ENCODE results near the gene INSYN2B.

The INSYN2B gene

DNA sequence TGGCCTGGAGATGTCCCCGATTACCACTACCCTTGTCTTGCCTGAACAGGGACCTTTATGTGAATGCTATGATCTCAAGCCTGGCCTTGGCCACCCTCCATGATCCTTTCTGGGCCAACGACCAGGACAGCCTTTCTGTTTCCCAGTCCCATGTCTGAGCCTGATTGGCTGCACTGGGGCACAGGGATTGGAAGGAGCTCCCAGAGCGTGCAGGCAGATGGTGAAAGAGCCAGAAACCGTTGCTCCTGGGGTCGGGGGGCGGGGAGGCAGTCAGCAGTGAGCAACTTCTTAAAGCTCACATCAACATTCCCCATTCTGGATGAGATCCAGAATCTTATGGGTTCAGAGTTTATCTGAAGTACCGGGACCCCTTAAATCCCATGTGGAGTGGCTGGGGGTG is 84.4 kb downstream of the INSYN2B start:
- no peaks in the 10 kb centered on the region for H3K27me3 ChIP-seq (ENCODE audit: insufficient read depth, low read length)

DNA sequence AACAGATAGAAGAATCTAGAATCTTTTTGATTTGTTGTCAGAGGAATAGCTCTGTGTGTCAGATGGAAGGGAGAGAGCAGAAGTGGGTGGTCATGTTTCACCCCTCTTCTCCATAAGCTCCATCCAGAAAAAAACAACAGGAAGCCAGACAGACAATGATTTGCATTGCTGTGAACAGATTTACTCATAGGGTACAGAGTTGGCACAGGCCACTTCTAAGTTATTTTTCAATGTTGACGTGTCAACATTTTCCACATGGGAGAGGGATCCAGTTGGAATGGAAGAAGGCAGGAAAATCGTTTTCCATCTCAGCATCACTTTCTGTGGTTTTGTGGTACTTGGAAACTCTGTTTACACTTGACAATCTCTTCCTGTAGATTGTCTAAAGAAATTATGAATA is 86.7 kb downstream of the INSYN2B start:
- Histone ChIP-seq H3K4me1 (ENCODE audit: control insufficient read depth, insufficient read depth, low read length, unreplicated experiment) (peaks cover 14% of the 10 kb centered on the region), H3K79me2 (ENCODE audit: control insufficient read depth, insufficient read depth, low read length, unreplicated experiment) (no peaks in the 10 kb centered on the region), H3K36me3 (ENCODE audit: insufficient read depth, low read length) (no peaks in the 10 kb centered on the region), H3K27me3 (ENCODE audit: insufficient read depth, low read length) (no peaks in the 10 kb centered on the region), H3K27ac (ENCODE audit: low read depth, low read length) (peak overlapping the region; percentile 20; the same call in 1 of the 2 replicates), H2AFZ (ENCODE audit: low read length, unreplicated experiment) (no peak overlapping the region), H3K4me3 (ENCODE audit: low read depth, low read length) (no peak overlapping the region)

More for the DNA sequence above, 84.4 kb downstream of the INSYN2B start:
- no peak overlapping the region for H3K4me3 ChIP-seq (ENCODE audit: low read depth, low read length)
- H3K36me3 ChIP-seq (ENCODE audit: insufficient read depth, low read length) = no peaks in the 10 kb centered on the region
- no peak overlapping the region for H3K27ac ChIP-seq (ENCODE audit: low read depth, low read length)
- no peaks in the 10 kb centered on the region for H3K79me2 ChIP-seq (ENCODE audit: control insufficient read depth, insufficient read depth, low read length, unreplicated experiment)
- H3K4me1 ChIP-seq (ENCODE audit: control insufficient read depth, insufficient read depth, low read length, unreplicated experiment) = peaks cover 14% of the 10 kb centered on the region
- no peak overlapping the region for H2AFZ ChIP-seq (ENCODE audit: low read length, unreplicated experiment)

DNA sequence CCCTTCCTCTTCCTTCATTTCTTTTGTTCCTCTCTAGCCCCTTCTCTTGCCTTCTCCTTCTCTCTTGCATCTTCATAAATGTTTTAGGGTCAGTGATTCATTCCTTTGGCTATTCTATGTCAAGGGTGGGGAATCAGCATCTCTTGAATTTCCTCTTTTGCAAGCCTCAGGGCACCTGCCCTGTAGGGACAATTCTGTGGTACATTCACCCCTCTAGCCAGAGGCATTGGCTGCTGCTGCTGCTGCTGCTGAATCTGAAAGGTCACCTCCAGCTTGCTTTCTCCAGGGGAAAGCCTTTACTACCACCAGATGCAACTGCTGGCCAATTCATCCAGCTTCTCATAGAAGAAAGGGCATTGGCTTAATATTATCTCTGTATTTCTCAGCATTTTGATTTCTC is 87.3 kb downstream of the INSYN2B start:
- peaks cover 14% of the 10 kb centered on the region for H3K4me1 ChIP-seq (ENCODE audit: control insufficient read depth, insufficient read depth, low read length, unreplicated experiment)
- H3K4me3 ChIP-seq (ENCODE audit: low read depth, low read length) = no peak overlapping the region
- H3K27me3 ChIP-seq (ENCODE audit: insufficient read depth, low read length) = no peaks in the 10 kb centered on the region
- no peaks in the 10 kb centered on the region for H3K79me2 ChIP-seq (ENCODE audit: control insufficient read depth, insufficient read depth, low read length, unreplicated experiment)
- no peaks in the 10 kb centered on the region for H3K36me3 ChIP-seq (ENCODE audit: insufficient read depth, low read length)
- no peak overlapping the region for H2AFZ ChIP-seq (ENCODE audit: low read length, unreplicated experiment)
- no peak overlapping the region for H3K27ac ChIP-seq (ENCODE audit: low read depth, low read length)

DNA sequence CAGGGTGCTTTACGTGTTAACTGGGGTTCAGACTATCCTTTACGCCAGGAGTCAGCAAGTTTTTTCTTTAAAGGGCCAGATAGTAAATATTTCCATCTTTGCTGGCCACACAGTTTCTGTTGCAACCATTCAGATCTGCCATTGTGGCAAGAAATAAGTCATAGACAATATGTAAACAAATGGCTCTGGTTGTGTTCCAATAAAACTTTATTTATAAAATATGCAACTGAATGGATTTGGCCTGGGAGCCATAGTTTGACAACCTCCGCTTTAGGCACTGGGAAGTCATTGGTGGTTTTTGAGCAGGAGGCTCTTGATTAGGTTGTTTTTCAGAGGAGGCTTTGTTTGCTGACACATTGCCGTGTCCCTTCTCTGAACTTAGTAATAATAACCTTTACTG is 90.7 kb downstream of the INSYN2B start:
- Histone ChIP-seq H2AFZ (ENCODE audit: low read length, unreplicated experiment) (no peak overlapping the region), H3K27me3 (ENCODE audit: insufficient read depth, low read length) (no peaks in the 10 kb centered on the region), H3K4me1 (ENCODE audit: control insufficient read depth, insufficient read depth, low read length, unreplicated experiment) (peaks cover 14% of the 10 kb centered on the region), H3K79me2 (ENCODE audit: control insufficient read depth, insufficient read depth, low read length, unreplicated experiment) (no peaks in the 10 kb centered on the region), H3K36me3 (ENCODE audit: insufficient read depth, low read length) (no peaks in the 10 kb centered on the region), H3K27ac (ENCODE audit: low read depth, low read length) (no peak overlapping the region), H3K4me3 (ENCODE audit: low read depth, low read length) (no peak overlapping the region)

DNA sequence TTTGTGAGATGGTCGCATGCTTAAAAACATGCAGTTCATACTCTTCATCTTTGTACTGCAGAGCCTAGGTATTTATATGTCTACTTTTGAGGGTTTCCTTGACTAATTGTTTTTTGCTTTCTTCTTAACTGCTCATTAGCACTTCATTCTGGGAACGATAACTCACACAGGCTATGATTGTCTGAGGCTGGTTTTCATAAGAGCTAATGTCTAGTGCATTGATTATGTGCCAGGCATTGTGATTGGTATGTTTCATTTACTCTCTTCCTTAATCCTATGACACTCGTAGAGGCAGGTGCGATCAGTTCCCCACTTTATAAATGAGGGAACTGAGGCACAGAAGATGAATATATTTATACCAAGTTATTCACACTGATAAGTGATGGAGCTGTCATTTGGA is 93.6 kb downstream of the INSYN2B start:
- no peak overlapping the region for H3K27ac ChIP-seq (ENCODE audit: low read depth, low read length)
- H3K4me3 ChIP-seq (ENCODE audit: low read depth, low read length) = no peak overlapping the region
- no peak overlapping the region for H2AFZ ChIP-seq (ENCODE audit: low read length, unreplicated experiment)
- H3K4me1 ChIP-seq (ENCODE audit: control insufficient read depth, insufficient read depth, low read length, unreplicated experiment) = no peaks in the 10 kb centered on the region
- H3K36me3 ChIP-seq (ENCODE audit: insufficient read depth, low read length) = peaks cover 10% of the 10 kb centered on the region; the same call in 1 of the 2 replicates
- H3K79me2 ChIP-seq (ENCODE audit: control insufficient read depth, insufficient read depth, low read length, unreplicated experiment) = no peaks in the 10 kb centered on the region
- H3K27me3 ChIP-seq (ENCODE audit: insufficient read depth, low read length) = no peaks in the 10 kb centered on the region

DNA sequence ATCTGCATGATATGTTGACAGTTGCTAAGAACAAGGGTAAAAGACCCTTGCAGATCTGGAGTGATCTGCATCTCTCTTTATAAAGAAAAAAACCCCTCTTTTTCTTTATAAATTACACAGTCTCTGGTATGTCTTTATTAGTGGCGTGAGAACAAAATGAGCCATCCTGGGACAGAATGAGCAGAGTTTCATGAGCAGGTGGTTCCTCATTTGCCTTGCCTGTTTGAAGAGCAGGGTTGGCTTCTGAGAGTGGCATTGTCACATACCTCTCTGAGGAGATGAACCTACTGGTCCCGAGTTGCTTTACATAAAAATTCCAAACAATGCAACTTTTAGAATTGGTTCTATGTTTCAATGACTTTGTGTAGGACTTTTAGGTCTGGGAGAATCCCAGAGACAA is 94.3 kb downstream of the INSYN2B start:
- no peaks in the 10 kb centered on the region for H3K4me1 ChIP-seq (ENCODE audit: control insufficient read depth, insufficient read depth, low read length, unreplicated experiment)
- H3K27me3 ChIP-seq (ENCODE audit: insufficient read depth, low read length) = no peaks in the 10 kb centered on the region
- no peak overlapping the region for H3K27ac ChIP-seq (ENCODE audit: low read depth, low read length)
- no peak overlapping the region for H3K4me3 ChIP-seq (ENCODE audit: low read depth, low read length)
- H2AFZ ChIP-seq (ENCODE audit: low read length, unreplicated experiment) = no peak overlapping the region
- H3K79me2 ChIP-seq (ENCODE audit: control insufficient read depth, insufficient read depth, low read length, unreplicated experiment) = no peaks in the 10 kb centered on the region
- H3K36me3 ChIP-seq (ENCODE audit: insufficient read depth, low read length) = peaks cover 10% of the 10 kb centered on the region; the same call in 1 of the 2 replicates

DNA sequence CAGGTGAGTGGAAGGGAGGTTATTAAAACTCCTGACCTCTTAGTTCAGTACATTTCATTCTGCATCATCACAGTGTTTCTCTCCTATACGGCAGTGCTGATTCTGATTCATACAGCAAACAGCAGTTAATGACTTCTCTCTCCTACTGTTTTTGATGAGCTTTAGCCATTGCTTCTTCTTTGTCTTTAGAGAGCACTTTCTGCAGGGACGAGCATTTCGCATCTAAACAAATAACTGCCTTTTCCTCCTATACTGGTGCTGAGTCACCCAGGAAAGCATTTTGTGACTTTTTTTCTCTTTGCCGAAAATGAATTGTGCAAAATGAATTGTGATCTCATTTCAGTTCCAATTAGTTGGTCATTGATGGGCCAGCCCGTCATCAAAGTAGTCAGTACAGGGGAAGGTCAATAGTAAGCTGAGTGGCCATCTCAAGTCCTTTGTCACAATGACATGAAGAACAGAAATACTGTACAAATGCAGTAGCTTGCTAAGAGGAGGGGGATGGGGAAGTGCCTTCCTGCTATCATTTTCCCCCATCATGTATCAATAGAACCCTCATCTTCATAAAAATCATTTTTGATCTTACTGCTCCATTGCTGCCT is 98.5 kb downstream of the INSYN2B start:
- Histone ChIP-seq H3K27ac (ENCODE audit: low read depth, low read length) (no peak overlapping the region), H3K4me1 (ENCODE audit: control insufficient read depth, insufficient read depth, low read length, unreplicated experiment) (peaks cover 2% of the 10 kb centered on the region), H3K27me3 (ENCODE audit: insufficient read depth, low read length) (no peaks in the 10 kb centered on the region), H3K79me2 (ENCODE audit: control insufficient read depth, insufficient read depth, low read length, unreplicated experiment) (no peaks in the 10 kb centered on the region), H2AFZ (ENCODE audit: low read length, unreplicated experiment) (no peak overlapping the region), H3K4me3 (ENCODE audit: low read depth, low read length) (no peak overlapping the region), H3K36me3 (ENCODE audit: insufficient read depth, low read length) (peaks cover 15% of the 10 kb centered on the region; the same call in 1 of the 2 replicates)

DNA sequence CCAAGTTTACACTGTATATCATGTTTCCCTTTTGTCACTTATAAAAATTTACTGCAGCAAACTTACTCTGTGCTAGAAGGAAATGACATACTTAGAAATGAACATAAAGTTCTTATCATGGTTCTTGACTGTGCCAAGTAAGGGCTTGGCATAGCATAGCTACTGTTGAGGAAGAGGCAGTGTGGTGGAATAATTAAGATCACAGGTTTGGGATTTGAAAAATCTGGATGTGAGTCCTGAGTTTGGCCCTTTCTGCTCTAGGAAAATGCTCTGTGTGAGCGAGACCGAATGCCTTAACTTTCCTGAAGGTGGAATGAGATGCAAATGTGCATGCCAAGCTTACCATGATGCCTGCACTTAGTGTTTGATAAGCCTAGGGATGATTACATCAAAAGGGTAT is 99.5 kb downstream of the INSYN2B start:
- H3K4me1 ChIP-seq (ENCODE audit: control insufficient read depth, insufficient read depth, low read length, unreplicated experiment) = peaks cover 10% of the 10 kb centered on the region
- no peak overlapping the region for H2AFZ ChIP-seq (ENCODE audit: low read length, unreplicated experiment)
- no peaks in the 10 kb centered on the region for H3K27me3 ChIP-seq (ENCODE audit: insufficient read depth, low read length)
- no peak overlapping the region for H3K4me3 ChIP-seq (ENCODE audit: low read depth, low read length)
- no peaks in the 10 kb centered on the region for H3K79me2 ChIP-seq (ENCODE audit: control insufficient read depth, insufficient read depth, low read length, unreplicated experiment)
- H3K36me3 ChIP-seq (ENCODE audit: insufficient read depth, low read length) = peaks cover 15% of the 10 kb centered on the region; the same call in 1 of the 2 replicates
- no peak overlapping the region for H3K27ac ChIP-seq (ENCODE audit: low read depth, low read length)

DNA sequence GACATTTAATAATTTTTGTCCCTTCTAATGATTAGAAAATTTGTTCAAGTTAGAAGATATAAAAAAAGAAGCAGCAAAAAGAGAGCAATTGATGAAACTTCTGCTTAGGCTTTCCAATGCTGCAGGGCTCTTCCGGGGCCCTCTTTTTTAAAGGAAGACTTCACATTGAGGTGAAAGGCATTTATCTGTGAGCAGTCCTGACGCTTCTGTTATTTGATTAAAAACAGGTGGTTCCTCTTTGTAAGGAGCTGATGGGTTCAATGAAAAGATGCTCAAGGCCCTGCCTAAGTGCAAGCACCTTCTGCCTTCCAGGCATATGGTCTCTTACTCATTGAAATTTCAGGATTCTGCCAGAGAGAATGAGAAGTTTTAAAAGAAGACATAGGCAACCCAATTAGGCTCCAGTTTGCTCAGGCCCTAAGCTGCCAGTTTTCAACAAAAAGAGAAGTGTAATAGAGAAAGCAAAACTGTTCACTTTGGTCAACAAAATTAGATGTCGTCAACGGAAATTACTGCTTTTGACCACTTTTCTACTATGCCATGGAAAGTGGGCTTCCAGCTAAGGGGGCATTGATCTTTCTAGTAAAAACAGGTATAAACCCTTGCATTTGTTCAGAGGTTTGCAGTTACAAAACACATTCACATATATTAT is 100.2 kb downstream of the INSYN2B start:
- H3K27ac ChIP-seq (ENCODE audit: low read depth, low read length) = no peak overlapping the region
- H3K4me1 ChIP-seq (ENCODE audit: control insufficient read depth, insufficient read depth, low read length, unreplicated experiment) = peaks cover 15% of the 10 kb centered on the region
- no peaks in the 10 kb centered on the region for H3K79me2 ChIP-seq (ENCODE audit: control insufficient read depth, insufficient read depth, low read length, unreplicated experiment)
- H3K4me3 ChIP-seq (ENCODE audit: low read depth, low read length) = no peak overlapping the region
- no peaks in the 10 kb centered on the region for H3K27me3 ChIP-seq (ENCODE audit: insufficient read depth, low read length)
- H3K36me3 ChIP-seq (ENCODE audit: insufficient read depth, low read length) = peaks cover 15% of the 10 kb centered on the region; the same call in 1 of the 2 replicates
- H2AFZ ChIP-seq (ENCODE audit: low read length, unreplicated experiment) = no peak overlapping the region

DNA sequence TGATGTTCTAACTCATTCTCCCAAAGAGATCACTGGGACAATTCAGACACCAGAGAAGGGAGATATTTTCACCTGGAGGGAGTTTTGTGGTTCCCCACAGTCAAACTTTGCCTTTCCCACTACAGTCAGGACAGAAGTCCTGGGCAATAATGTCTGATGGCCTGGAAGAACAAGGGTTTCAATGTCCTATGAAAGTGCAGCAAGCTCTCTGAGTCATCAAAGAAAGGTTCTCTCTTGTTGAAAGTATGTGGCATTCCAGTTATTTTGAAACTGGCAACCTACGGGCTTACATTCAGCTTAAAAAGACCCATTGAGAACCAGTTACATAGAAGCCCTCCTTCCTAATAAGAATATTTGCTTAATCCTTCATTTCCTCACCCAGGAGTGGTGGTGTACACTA is 103.9 kb downstream of the INSYN2B start:
- H2AFZ ChIP-seq (ENCODE audit: low read length, unreplicated experiment) = no peak overlapping the region
- no peak overlapping the region for H3K27ac ChIP-seq (ENCODE audit: low read depth, low read length)
- H3K4me3 ChIP-seq (ENCODE audit: low read depth, low read length) = no peak overlapping the region
- no peaks in the 10 kb centered on the region for H3K79me2 ChIP-seq (ENCODE audit: control insufficient read depth, insufficient read depth, low read length, unreplicated experiment)
- no peaks in the 10 kb centered on the region for H3K27me3 ChIP-seq (ENCODE audit: insufficient read depth, low read length)
- H3K4me1 ChIP-seq (ENCODE audit: control insufficient read depth, insufficient read depth, low read length, unreplicated experiment) = peaks cover 17% of the 10 kb centered on the region
- peaks cover 5% of the 10 kb centered on the region; the same call in 1 of the 2 replicates for H3K36me3 ChIP-seq (ENCODE audit: insufficient read depth, low read length)

DNA sequence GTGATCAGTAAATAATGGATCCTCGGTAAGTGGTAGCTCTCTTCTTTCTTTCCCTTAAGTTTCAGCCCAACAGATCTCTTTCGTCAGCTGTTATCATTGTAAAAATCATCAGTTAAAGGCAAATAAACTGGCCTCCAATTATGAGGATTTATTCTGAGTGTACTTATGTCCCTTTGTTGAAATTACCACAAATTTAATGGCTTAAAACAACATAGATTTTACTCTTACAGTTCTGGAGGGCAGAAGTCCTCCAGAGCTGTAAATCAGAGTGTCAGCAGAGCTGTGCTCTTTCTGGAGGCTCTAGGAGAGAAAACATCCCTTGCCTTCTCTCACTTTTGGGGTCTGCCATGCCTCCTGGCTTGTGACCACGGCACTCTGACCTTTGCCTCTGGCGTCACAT is 104.6 kb downstream of the INSYN2B start:
- Histone ChIP-seq H3K27ac (ENCODE audit: low read depth, low read length) (no peak overlapping the region), H3K27me3 (ENCODE audit: insufficient read depth, low read length) (no peaks in the 10 kb centered on the region), H3K4me3 (ENCODE audit: low read depth, low read length) (no peak overlapping the region), H3K4me1 (ENCODE audit: control insufficient read depth, insufficient read depth, low read length, unreplicated experiment) (peaks cover 17% of the 10 kb centered on the region), H3K79me2 (ENCODE audit: control insufficient read depth, insufficient read depth, low read length, unreplicated experiment) (no peaks in the 10 kb centered on the region), H3K36me3 (ENCODE audit: insufficient read depth, low read length) (0 out of 2 replicates have a peak, but pooled peaks cover 5% of the 10 kb centered on the region), H2AFZ (ENCODE audit: low read length, unreplicated experiment) (no peak overlapping the region)
